AG10803 (cell line): ENCODE measurements around the gene NFYC.

ENCODE experiments used
- DNase-seq: peaks from one replicate; pipeline ENCODE4 v3.0.0; 2010; ENCODE audit warnings: low read depth
- H3K4me3 ChIP-seq: 2 replicates; pipeline ENCODE4 v1.5.1; 2011; ENCODE audit warnings: mild to moderate bottlenecking, low read length, control low read depth
- TF ChIP-seq, protein P1 (sequence below): conservative IDR thresholded peaks from 2 replicates; pipeline ENCODE4 v1.5.1; 2011; ENCODE audit warnings: mild to moderate bottlenecking, low read length, control low read depth, inconsistent platforms

Gene NFYC

DNA sequence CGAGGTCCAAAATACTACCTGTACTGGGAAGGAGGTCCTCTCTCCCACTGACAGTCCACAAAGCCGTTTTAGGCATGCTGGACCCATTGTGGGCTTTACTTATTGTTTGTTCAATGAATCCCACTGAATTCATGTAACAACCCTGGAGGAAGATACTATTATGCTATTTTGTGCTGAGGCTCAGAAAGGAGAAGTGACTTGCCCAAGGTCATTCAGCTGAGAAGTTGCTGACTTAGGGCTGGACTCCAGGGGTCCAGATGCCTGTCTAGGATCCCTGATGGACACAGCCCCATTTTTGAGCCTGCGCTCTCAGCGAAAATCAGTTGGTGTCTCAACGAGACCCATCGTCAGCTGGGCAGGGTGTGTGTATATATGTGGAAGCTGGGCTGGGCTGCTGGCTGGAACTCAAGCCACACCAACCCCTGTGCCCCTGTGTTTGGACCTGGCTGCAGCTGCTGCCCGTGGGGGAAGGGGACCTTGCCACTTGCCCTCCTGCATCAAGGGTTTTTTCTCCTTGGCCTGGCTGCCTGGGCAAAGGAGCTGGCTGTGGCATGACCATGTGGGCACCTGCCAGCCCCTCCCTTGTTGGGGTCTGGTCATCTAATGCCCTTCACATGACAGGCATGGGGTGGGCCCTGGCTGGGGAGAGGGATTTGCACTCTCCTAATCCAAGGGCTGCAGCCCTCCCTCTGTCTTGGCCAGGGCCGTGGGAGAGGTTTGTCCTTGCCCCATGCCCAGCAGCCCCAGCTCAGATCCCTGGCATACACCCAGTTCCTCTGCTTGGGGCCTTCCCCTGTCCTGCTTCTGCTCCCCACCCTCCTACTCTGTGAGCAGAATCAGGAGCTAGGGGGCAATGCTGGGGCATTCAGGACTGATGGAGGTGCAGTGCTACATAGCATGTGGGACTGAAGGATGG, 107.1 kb downstream of the NFYC start:
- TF ChIP-seq, protein P1, sequence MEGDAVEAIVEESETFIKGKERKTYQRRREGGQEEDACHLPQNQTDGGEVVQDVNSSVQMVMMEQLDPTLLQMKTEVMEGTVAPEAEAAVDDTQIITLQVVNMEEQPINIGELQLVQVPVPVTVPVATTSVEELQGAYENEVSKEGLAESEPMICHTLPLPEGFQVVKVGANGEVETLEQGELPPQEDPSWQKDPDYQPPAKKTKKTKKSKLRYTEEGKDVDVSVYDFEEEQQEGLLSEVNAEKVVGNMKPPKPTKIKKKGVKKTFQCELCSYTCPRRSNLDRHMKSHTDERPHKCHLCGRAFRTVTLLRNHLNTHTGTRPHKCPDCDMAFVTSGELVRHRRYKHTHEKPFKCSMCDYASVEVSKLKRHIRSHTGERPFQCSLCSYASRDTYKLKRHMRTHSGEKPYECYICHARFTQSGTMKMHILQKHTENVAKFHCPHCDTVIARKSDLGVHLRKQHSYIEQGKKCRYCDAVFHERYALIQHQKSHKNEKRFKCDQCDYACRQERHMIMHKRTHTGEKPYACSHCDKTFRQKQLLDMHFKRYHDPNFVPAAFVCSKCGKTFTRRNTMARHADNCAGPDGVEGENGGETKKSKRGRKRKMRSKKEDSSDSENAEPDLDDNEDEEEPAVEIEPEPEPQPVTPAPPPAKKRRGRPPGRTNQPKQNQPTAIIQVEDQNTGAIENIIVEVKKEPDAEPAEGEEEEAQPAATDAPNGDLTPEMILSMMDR, result no peak

GRCh38 chr1:40799351-40799867, 107.9 kb downstream of the NFYC start:
- TF ChIP-seq, protein P1, result no peak
- no peak overlapping the region for H3K4me3 ChIP-seq
- DNase-seq, result peak; percentile 37

More for the DNA sequence above, 107.1 kb downstream of the NFYC start:
- DNase-seq, result no peak
- H3K4me3 ChIP-seq, result no peak overlapping the region

- H3K4me3 ChIP-seq, result peak overlapping the region; percentile 48
- DNase-seq, result no peak
- TF ChIP-seq, protein P1, result no peak
These were observed 110.2 kb downstream of the NFYC start for GRCh38 chr1:40801742-40802077.

DNA sequence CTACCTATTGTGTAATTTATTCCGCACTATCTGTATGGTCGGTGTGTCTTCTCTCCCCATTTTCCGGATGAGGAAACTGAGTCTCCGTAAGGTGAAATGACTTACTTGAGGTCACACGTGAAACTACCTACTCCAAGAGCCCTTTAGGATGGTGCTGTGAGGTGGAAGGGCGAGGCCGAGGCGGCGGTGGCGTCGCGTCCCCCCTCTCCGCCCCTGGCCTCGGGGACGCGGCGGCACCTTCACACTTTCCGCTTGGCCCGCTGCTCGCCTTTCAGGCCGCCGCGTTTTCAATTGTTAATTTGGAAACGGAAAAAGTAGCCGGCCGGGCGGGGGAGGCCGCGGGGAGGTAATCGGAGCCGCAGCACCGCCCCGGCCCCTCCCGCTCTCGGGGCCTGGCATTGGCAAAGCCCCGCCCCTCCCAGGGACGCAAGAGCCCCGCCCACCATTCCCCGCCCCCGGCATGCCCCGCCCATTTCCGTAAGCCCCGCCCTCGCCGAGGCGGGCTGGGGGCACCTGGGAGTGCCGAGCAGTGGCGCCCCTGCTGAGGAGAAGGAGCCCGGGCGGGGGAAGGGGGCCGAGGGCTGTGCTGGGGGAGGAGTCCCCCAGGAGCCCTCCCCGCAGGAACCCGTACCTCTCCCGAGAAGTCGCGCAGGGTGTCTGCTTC, 110.7 kb downstream of the NFYC start:
- TF ChIP-seq, protein P1, result no peak
- DNase-seq, result peak; percentile 69
- H3K4me3 ChIP-seq, result peak overlapping the region; percentile 48

GRCh38 chr1:40802742-40803113, 111.2 kb downstream of the NFYC start:
- no peak overlapping the region for H3K4me3 ChIP-seq
- TF ChIP-seq, protein P1, result no peak
- DNase-seq, result no peak

- H3K4me3 ChIP-seq, result no peak overlapping the region
- TF ChIP-seq, protein P1, result no peak
- DNase-seq, result no peak
These were observed 111.9 kb downstream of the NFYC start for GRCh38 chr1:40803447-40803846.

DNA sequence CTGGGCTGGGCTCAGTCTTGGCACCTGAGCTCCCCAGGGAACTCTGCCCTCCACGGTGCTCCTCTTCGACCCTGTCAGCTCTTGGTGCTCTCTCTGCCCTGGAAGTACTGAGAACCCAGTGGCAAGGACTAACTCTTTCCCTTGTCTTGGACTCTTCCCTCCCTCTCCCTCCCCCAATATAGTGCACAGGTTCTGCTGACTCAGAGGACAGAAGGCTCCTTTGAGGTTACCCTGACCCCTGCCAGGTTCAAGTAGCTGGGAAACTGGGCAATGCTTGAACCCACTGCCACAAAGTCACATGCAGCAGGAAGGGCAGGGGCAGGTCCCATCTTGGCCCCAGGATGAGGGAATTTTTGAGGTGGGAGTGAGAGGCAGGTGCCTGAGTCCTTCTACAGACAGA, 112.4 kb downstream of the NFYC start:
- H3K4me3 ChIP-seq, result no peak overlapping the region
- DNase-seq, result no peak
- TF ChIP-seq, protein P1, result no peak
